ENCODE data around the gene NOL4L.

The NOL4L gene

GRCh38 chr20:32476684-32477593 lies 108.2 kb downstream of the NOL4L start:
- H2BK120ac ChIP-seq (ENCODE audit: low read depth, low read length): no peak overlapping the region
- no peak overlapping the region for H3K4ac ChIP-seq (ENCODE audit: low read depth, low read length)
- H3K27ac ChIP-seq (ENCODE audit: low read depth, low read length): no peak overlapping the region
- no peak overlapping the region for H4K8ac ChIP-seq (ENCODE audit: low read depth, low read length)
- H4K5ac ChIP-seq (ENCODE audit: low read length): no peak overlapping the region
- H3K56ac ChIP-seq (ENCODE audit: low read length): no peak overlapping the region
- no peaks in the 10 kb centered on the region for H3K36me3 ChIP-seq (ENCODE audit: control insufficient read depth, insufficient read depth, low read length)
- peaks cover 43% of the 10 kb centered on the region for H3K79me2 ChIP-seq (ENCODE audit: control insufficient read depth, insufficient read depth, low read length)
- H3K4me2 ChIP-seq (ENCODE audit: low read length): no peak overlapping the region
- no peak for DNase-seq
- H2BK15ac ChIP-seq (replicated peaks; ENCODE audit: low read depth): no peak overlapping the region
- WGBS (ENCODE audit: extremely low coverage, insufficient coverage, low lambda C conversion rate): no CpG with 5 or more reads among the region's 22 CpGs
- peaks cover 13% of the 10 kb centered on the region for H3K4me1 ChIP-seq (ENCODE audit: control insufficient read depth, low read depth, low read length)
- H3K27me3 ChIP-seq (ENCODE audit: insufficient read depth, low read length, poor library complexity): no peaks in the 10 kb centered on the region
- peak overlapping the region; percentile 49 for H3K23ac ChIP-seq (ENCODE audit: low read length)
- H3K4me3 ChIP-seq (ENCODE audit: low read length): no peak overlapping the region
- no peak overlapping the region for H3K9ac ChIP-seq (ENCODE audit: low read length)
- no peak overlapping the region for H3K18ac ChIP-seq (ENCODE audit: low read length)
- peaks cover 29% of the 10 kb centered on the region for H3K79me1 ChIP-seq (ENCODE audit: low read length)
- no peak overlapping the region for H2BK5ac ChIP-seq (ENCODE audit: low read length)
- no peak overlapping the region for H2AK5ac ChIP-seq (ENCODE audit: low read length)

- H3K56ac ChIP-seq (ENCODE audit: low read length): peak overlapping the region; percentile 87
- H3K9ac ChIP-seq (ENCODE audit: low read length): peak overlapping the region; percentile 74
- H3K4me2 ChIP-seq (ENCODE audit: low read length): peak overlapping the region; percentile 26
- no peak overlapping the region for H4K8ac ChIP-seq (ENCODE audit: low read depth, low read length)
- no peaks in the 10 kb centered on the region for H3K27me3 ChIP-seq (ENCODE audit: insufficient read depth, low read length, poor library complexity)
- H2AK5ac ChIP-seq (ENCODE audit: low read length): no peak overlapping the region
- H2BK5ac ChIP-seq (ENCODE audit: low read length): peak overlapping the region; percentile 37
- H3K18ac ChIP-seq (ENCODE audit: low read length): peak overlapping the region; percentile 76
- H2BK15ac ChIP-seq (replicated peaks; ENCODE audit: low read depth): no peak overlapping the region
- H3K4me1 ChIP-seq (ENCODE audit: control insufficient read depth, low read depth, low read length): peaks cover 13% of the 10 kb centered on the region
- peaks cover 24% of the 10 kb centered on the region for H3K79me1 ChIP-seq (ENCODE audit: low read length)
- H4K5ac ChIP-seq (ENCODE audit: low read length): no peak overlapping the region
- H2BK120ac ChIP-seq (ENCODE audit: low read depth, low read length): no peak overlapping the region
- no peaks in the 10 kb centered on the region for H3K36me3 ChIP-seq (ENCODE audit: control insufficient read depth, insufficient read depth, low read length)
- peaks cover 35% of the 10 kb centered on the region for H3K79me2 ChIP-seq (ENCODE audit: control insufficient read depth, insufficient read depth, low read length)
- peak; percentile 86 for DNase-seq
- H3K27ac ChIP-seq (ENCODE audit: low read depth, low read length): peak overlapping the region; percentile 72
- H3K4ac ChIP-seq (ENCODE audit: low read depth, low read length): peak overlapping the region; percentile 61
- WGBS (ENCODE audit: extremely low coverage, insufficient coverage, low lambda C conversion rate): no CpG with 5 or more reads among the region's 28 CpGs
- H3K23ac ChIP-seq (ENCODE audit: low read length): peak overlapping the region; percentile 56
- no peak overlapping the region for H3K4me3 ChIP-seq (ENCODE audit: low read length)
These were observed 109.9 kb downstream of the NOL4L start for GRCh38 chr20:32474967-32475811.

DNA sequence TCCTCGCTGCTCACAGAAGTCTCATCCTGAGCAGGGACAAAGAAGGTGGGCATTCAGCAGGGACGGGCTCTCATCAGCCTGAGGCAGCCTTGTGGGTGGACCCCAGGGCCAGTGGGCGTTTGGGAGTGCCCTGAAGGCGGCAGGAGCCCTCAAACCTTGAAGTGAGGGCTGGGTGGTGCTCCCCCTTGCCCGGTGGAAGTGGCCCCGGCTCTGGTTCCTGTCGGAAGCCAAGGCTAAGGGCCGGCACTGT lies 110.5 kb downstream of the NOL4L start:
- Histone ChIP-seq H3K9ac (ENCODE audit: low read length) (peak overlapping the region; percentile 74), H4K5ac (ENCODE audit: low read length) (no peak overlapping the region), H3K4me1 (ENCODE audit: control insufficient read depth, low read depth, low read length) (peaks cover 13% of the 10 kb centered on the region), H2AK5ac (ENCODE audit: low read length) (no peak overlapping the region), H3K27me3 (ENCODE audit: insufficient read depth, low read length, poor library complexity) (no peaks in the 10 kb centered on the region), H3K79me1 (ENCODE audit: low read length) (peaks cover 24% of the 10 kb centered on the region), H4K8ac (ENCODE audit: low read depth, low read length) (no peak overlapping the region), H3K4me3 (ENCODE audit: low read length) (no peak overlapping the region), H3K27ac (ENCODE audit: low read depth, low read length) (no peak overlapping the region), H3K79me2 (ENCODE audit: control insufficient read depth, insufficient read depth, low read length) (peaks cover 31% of the 10 kb centered on the region), H3K23ac (ENCODE audit: low read length) (peak overlapping the region; percentile 56), H2BK5ac (ENCODE audit: low read length) (peak overlapping the region; percentile 37), H2BK15ac (replicated peaks; ENCODE audit: low read depth) (no peak overlapping the region), H3K36me3 (ENCODE audit: control insufficient read depth, insufficient read depth, low read length) (no peaks in the 10 kb centered on the region), H2BK120ac (ENCODE audit: low read depth, low read length) (no peak overlapping the region), H3K4me2 (ENCODE audit: low read length) (no peak overlapping the region), H3K18ac (ENCODE audit: low read length) (peak overlapping the region; percentile 76), H3K56ac (ENCODE audit: low read length) (peak overlapping the region; percentile 87), H3K4ac (ENCODE audit: low read depth, low read length) (no peak overlapping the region)
- no CpG with 5 or more reads among the region's 8 CpGs for WGBS (ENCODE audit: extremely low coverage, insufficient coverage, low lambda C conversion rate)
- no peak for DNase-seq

DNA sequence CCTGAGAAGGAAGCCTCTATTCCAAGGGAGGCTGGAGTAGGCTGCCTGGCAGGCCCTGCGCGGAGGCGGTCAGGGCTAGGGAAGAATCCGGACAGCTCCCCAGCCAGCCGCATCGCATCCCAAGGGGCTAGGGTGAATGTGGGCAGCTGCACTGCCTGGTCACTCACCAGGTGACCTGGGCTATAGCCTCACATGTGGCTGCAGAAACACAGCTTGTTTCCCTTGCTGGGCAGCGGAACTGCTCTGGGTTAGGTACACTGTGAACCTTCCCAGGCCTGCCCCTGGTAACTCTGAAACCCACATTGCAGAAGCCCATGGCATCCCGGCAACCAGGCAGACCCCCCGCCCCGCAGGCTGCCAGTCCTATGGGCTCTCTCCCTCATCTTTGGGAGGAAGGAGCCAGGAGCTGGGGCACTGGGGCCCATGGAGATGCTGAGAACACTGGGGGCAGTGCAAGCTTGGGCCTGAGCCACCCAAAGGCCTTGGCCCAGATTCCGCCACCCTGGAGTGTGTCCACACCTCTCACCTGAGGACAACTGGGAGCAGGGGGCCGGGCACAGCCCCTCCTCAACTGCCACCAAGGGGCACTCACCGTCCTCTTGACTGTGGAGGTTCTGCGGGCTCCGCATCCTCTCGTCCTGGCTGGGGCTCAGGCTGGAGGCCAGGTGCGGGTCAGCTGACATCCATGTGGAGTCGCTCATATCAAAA lies 111.0 kb downstream of the NOL4L start:
- Histone ChIP-seq H3K4me3 (ENCODE audit: low read length) (no peak overlapping the region), H3K18ac (ENCODE audit: low read length) (no peak overlapping the region), H3K56ac (ENCODE audit: low read length) (no peak overlapping the region), H4K5ac (ENCODE audit: low read length) (no peak overlapping the region), H4K8ac (ENCODE audit: low read depth, low read length) (no peak overlapping the region), H2BK120ac (ENCODE audit: low read depth, low read length) (no peak overlapping the region), H3K27me3 (ENCODE audit: insufficient read depth, low read length, poor library complexity) (no peaks in the 10 kb centered on the region), H3K23ac (ENCODE audit: low read length) (no peak overlapping the region), H2AK5ac (ENCODE audit: low read length) (no peak overlapping the region), H3K79me2 (ENCODE audit: control insufficient read depth, insufficient read depth, low read length) (peaks cover 26% of the 10 kb centered on the region), H3K27ac (ENCODE audit: low read depth, low read length) (no peak overlapping the region), H2BK15ac (replicated peaks; ENCODE audit: low read depth) (no peak overlapping the region), H3K4me1 (ENCODE audit: control insufficient read depth, low read depth, low read length) (peaks cover 13% of the 10 kb centered on the region), H3K9ac (ENCODE audit: low read length) (peak overlapping the region; percentile 3), H3K4ac (ENCODE audit: low read depth, low read length) (no peak overlapping the region), H3K36me3 (ENCODE audit: control insufficient read depth, insufficient read depth, low read length) (no peaks in the 10 kb centered on the region), H3K4me2 (ENCODE audit: low read length) (no peak overlapping the region), H2BK5ac (ENCODE audit: low read length) (no peak overlapping the region), H3K79me1 (ENCODE audit: low read length) (peaks cover 22% of the 10 kb centered on the region)
- no CpG with 5 or more reads among the region's 18 CpGs for whole genome bisulfite sequencing (ENCODE audit: extremely low coverage, insufficient coverage, low lambda C conversion rate)
- no peak for DNase-seq

- Histone ChIP-seq H3K4me2 (ENCODE audit: low read length) (no peak overlapping the region), H3K18ac (ENCODE audit: low read length) (no peak overlapping the region), H3K27ac (ENCODE audit: low read depth, low read length) (no peak overlapping the region), H3K4me3 (ENCODE audit: low read length) (no peak overlapping the region), H3K79me1 (ENCODE audit: low read length) (peaks cover 18% of the 10 kb centered on the region), H2AK5ac (ENCODE audit: low read length) (no peak overlapping the region), H3K36me3 (ENCODE audit: control insufficient read depth, insufficient read depth, low read length) (no peaks in the 10 kb centered on the region), H3K27me3 (ENCODE audit: insufficient read depth, low read length, poor library complexity) (no peaks in the 10 kb centered on the region), H3K79me2 (ENCODE audit: control insufficient read depth, insufficient read depth, low read length) (peaks cover 21% of the 10 kb centered on the region), H2BK5ac (ENCODE audit: low read length) (no peak overlapping the region), H4K8ac (ENCODE audit: low read depth, low read length) (no peak overlapping the region), H3K4ac (ENCODE audit: low read depth, low read length) (no peak overlapping the region), H2BK120ac (ENCODE audit: low read depth, low read length) (no peak overlapping the region), H3K9ac (ENCODE audit: low read length) (no peak overlapping the region), H3K4me1 (ENCODE audit: control insufficient read depth, low read depth, low read length) (peaks cover 13% of the 10 kb centered on the region), H2BK15ac (replicated peaks; ENCODE audit: low read depth) (no peak overlapping the region), H3K56ac (ENCODE audit: low read length) (peak overlapping the region; percentile 10), H4K5ac (ENCODE audit: low read length) (no peak overlapping the region), H3K23ac (ENCODE audit: low read length) (no peak overlapping the region)
- no peak for DNase-seq
- no CpG with 5 or more reads among the region's 29 CpGs for WGBS (ENCODE audit: extremely low coverage, insufficient coverage, low lambda C conversion rate)
These were observed 111.7 kb downstream of the NOL4L start for GRCh38 chr20:32473231-32474008.

Measured in mesendoderm (in vitro differentiated cells).